Subcutaneous adipose tissue (tissue), 4 donors: Measurements from ENCODE around the gene CNTN6. TPM values are rescaled to one million over a fixed set of nuclear protein-coding genes. Genes with fewer than 3 reads are reported as not detected.

Source experiments
- total RNA-seq, 4 donors: library from RNA; depleted of rRNA; stranded (reverse); fragments of >200 nt; gene quantifications; one replicate each; pipeline ENCODE4 v1.1.0, GENCODE V29; 2016
- TF ChIP-seq, protein P1 (sequence below): fragments of 450-650 bp; IDR thresholded peaks from one replicate; pipeline ENCODE4 v1.5.1; 2016; ENCODE audit warnings: low read depth, mild to moderate bottlenecking, control low read depth, antibody characterized with exemption, moderate library complexity

The CNTN6 gene
- total RNA-seq, 4 donors from 2014 or later, result 0.17 TPM; not detected in 3

DNA sequence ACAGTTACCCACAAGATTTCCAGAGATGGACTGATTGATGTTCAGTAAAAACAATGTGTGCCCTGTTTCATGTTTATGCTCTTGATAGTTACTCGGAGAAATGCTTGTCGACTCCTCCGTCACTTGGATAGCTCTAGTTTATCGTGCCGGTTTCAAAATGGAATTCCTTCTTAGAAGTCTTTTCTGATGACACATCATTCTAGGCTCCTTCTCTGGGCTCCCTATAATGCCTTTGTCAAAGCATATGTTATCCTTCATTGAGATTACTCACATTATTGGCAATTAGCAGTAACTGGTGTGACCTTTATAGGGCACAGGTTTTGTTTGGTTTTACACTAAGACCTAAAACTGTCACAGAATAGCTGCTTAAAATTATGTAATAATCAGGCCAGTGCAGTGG lies 201.8 kb downstream of the CNTN6 start:
- TF ChIP-seq, protein P1, sequence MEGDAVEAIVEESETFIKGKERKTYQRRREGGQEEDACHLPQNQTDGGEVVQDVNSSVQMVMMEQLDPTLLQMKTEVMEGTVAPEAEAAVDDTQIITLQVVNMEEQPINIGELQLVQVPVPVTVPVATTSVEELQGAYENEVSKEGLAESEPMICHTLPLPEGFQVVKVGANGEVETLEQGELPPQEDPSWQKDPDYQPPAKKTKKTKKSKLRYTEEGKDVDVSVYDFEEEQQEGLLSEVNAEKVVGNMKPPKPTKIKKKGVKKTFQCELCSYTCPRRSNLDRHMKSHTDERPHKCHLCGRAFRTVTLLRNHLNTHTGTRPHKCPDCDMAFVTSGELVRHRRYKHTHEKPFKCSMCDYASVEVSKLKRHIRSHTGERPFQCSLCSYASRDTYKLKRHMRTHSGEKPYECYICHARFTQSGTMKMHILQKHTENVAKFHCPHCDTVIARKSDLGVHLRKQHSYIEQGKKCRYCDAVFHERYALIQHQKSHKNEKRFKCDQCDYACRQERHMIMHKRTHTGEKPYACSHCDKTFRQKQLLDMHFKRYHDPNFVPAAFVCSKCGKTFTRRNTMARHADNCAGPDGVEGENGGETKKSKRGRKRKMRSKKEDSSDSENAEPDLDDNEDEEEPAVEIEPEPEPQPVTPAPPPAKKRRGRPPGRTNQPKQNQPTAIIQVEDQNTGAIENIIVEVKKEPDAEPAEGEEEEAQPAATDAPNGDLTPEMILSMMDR, result no peak

GRCh38 chr3:1318296-1319005 lies 225.6 kb downstream of the CNTN6 start:
- TF ChIP-seq, protein P1, result no peak

GRCh38 chr3:1326546-1326945 lies 233.7 kb downstream of the CNTN6 start:
- TF ChIP-seq, protein P1, result no peak

DNA sequence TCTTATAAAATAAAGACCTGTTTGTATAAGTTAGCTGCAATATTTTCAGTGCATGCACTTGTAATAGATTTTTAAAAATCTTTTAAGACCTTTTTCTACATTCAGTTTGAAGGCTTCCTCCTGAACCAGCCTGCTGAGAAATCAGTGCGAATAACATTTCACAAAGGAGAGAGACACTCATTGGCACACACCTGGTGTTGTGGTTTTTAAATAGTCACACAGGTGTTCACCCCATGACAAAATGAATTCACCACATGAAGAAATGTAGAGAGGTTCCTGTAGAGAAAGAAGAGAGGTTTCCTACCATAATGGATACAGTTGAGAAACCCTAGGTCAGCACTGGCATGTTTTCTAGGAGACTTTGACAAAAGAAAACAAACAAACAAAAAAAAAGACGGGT lies 237.3 kb downstream of the CNTN6 start:
- TF ChIP-seq, protein P1, result no peak

GRCh38 chr3:1346386-1346785 lies 253.6 kb downstream of the CNTN6 start:
- TF ChIP-seq, protein P1, result no peak

DNA sequence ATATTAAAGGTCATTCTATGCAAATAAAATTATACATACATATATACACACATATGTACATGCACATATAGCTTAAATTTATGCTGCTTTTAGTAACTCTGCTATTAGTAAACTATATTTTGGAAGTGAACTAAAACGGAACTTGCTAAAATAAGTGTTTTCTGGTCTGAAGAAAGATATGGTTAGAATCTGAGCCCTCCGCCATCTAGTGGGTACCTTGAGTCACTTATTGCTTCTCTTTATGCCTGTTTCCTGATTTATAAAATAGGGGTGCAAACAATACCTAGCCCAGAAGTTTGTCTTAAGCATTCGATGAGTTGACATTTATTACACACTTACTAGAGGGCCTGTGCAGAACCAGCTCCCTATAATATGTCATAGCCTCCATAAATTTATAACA lies 255.7 kb downstream of the CNTN6 start:
- TF ChIP-seq, protein P1, result no peak

GRCh38 chr3:1350885-1351284 lies 258.1 kb downstream of the CNTN6 start:
- TF ChIP-seq, protein P1, result no peak
